Measurements from ENCODE around the gene UBE4B.
"Not testable (repeated sequence)": the region's sequence is repeated elsewhere in the genome, so short reads cannot be mapped to it uniquely, and the experiment has no call there.

UBE4B gene

GRCh38 chr1:10213186-10213705 is 180.5 kb downstream of the UBE4B start:
- DNase-seq = no peak

- no peak for DNase-seq
Observed at GRCh38 chr1:10216090-10216749, 183.5 kb downstream of the UBE4B start.

GRCh38 chr1:10217748-10218441 is 185.1 kb downstream of the UBE4B start:
- no peak for DNase-seq

GRCh38 chr1:10220200-10220599 is 187.4 kb downstream of the UBE4B start:
- no peak for DNase-seq

- DNase-seq = not testable (repeated sequence)
Observed at GRCh38 chr1:10220657-10221056, 187.9 kb downstream of the UBE4B start.

- no peak for DNase-seq
Observed at GRCh38 chr1:10225573-10225972, 192.8 kb downstream of the UBE4B start.

- DNase-seq = no peak
Observed at GRCh38 chr1:10228528-10228927, 195.8 kb downstream of the UBE4B start.

- DNase-seq = no peak
Observed at GRCh38 chr1:10229903-10230302, 197.1 kb downstream of the UBE4B start.
